DND-41 (cell line): ENCODE measurements around the gene AHRR.

Experiments used
- CTCF ChIP-seq: IDR thresholded peaks from 2 replicates; pipeline ENCODE4 v1.5.1; 2012; ENCODE audit warnings: borderline replicate concordance, low read length, moderate library complexity, mild to moderate bottlenecking; ENCODE audit not compliant: poor library complexity, severe bottlenecking; ENCODE audit errors: extremely low read depth
- EZH2 ChIP-seq: IDR thresholded peaks from 3 replicates; pipeline ENCODE4 v1.6.1; 2012; ENCODE audit warnings: borderline replicate concordance, low read depth, mild to moderate bottlenecking, moderate library complexity, low read length, inconsistent platforms; ENCODE audit not compliant: severe bottlenecking

GRCh38 chr5:411728-412127 lies 90.2 kb downstream of the AHRR start:
- TF ChIP-seq CTCF (no peak), EZH2 (no peak)
